CD4-positive, alpha-beta T cell treated with Interleukin-2 at 100 ng/mL for 4 hours (primary cell): Measurements from ENCODE around the gene NPW.

Experiments used
- DNase-seq: peaks from one replicate; pipeline ENCODE4 v3.0.0-alpha.2; 2020; ENCODE audit warnings: low spot score

The NPW gene

DNA sequence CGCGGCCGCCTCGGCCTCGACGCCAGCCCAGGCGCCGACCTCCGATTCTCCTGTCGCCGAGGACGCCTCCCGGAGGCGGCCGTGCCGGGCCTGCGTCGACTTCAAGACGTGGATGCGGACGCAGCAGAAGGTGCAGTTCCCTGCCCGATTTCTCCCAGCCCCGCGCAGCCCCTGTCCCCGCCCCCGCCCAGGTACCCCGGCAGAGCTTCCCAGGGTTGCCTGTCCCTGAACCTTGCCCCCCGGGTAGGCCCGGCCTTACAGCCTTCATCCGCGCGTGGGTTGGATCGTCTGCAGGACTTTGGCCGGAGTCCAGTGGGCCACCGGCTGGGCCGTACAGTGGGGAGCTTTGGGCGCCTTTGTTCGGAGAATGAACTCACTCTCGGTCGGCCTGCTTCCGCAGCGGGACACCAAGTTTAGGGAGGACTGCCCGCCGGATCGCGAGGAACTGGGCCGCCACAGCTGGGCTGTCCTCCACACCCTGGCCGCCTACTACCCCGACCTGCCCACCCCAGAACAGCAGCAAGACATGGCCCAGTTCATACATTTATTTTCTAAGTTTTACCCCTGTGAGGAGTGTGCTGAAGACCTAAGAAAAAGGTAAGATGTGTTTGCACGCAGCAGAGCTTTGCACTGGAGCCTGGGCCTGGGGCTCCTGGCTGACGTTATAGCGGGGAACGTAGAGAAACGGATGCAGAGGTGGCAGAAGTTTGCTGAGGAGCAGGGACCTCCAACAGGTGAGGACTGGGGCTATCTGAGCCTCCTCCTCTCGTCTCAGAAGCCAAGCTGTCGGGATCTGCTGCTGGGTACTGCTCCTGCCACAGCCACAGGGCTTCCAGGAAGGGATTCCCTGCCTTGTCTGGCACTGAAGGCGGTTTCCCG is 35.0 kb upstream of the NPW start:
- no peak for DNase-seq

DNA sequence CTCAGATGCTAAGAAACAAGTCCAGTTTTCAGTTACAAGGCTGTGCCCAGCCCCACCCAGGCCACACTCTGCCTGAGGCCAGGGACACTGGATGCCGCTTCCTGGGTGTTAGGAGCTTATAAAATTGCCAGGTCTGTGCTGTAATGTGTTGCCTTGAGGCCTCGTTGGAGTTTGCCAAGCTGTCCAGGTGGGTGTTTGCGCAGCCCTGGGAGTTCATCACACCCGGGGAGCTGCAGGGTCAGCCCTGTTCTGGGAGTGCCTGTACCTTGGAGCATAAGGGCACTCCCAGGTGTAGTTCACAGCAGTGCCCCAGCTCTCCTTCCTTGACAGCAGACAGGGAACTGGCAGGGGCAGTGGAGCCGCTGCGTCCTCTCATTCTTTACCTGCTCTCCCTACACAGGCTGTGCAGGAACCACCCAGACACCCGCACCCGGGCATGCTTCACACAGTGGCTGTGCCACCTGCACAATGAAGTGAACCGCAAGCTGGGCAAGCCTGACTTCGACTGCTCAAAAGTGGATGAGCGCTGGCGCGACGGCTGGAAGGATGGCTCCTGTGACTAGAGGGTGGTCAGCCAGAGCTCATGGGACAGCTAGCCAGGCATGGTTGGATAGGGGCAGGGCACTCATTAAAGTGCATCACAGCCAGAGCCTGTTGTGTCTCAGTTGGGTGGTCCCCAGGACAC is 34.0 kb upstream of the NPW start:
- DNase-seq, result no peak

DNA sequence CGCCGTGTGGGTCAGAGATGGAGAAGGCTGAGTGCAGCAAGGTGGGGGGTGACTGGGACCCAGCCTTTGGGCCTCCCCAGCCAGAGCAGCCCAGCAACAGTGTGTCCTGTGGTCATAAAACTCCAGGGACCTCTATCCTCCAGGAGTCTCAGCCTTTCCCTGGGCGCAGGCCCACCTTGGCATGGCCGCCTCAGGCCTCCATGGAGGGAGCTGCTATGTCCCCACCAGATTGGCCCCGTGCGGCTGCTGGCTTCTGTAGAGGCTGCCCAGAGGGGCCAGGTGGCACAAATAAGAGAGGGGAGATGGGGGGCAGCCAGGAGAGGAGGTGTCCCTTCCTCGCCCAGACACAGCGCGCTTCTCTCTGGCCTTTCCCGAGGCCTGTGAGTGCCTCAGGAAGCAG is 32.4 kb upstream of the NPW start:
- DNase-seq, result no peak

DNA sequence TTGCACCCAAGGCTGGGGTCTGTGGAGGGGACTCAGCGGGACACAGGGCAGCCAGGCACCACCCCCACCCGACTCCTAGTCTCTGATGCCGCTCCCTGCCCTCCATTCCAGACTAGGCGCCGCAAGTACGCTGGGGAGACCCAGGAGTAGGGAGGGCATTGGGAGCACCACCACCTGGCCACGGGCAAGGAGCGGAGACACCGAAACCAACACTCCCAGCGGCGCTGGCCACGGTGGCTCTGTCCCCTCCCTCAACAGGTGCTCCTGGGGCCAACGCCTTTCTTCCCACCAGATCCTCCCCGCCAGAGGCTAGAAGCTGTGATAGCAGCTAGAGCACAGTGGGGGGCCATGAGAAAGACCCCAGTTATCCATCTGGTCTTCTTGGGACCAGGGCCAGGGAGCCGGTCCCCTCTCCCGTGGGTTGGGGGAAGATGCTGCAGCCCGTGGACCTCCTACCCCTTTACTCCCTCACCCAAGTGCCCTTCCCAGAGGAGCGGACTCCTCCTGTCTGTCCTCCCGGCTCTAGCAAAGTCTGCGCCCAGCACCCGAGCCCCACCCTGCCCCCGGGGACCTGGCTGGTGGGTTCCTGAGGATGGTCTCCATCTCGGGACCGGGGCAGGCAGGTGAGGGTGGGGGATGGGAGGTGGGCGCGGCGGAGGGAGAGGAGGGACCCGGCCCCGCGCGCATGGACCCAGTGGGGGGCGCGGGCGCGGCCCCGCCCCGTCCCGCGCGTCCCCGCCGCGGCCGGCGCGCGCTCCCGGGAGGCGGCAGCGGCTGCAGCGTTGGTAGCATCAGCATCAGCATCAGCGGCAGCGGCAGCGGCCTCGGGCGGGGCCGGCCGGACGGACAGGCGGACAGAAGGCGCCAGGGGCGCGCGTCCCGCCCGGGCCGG is 30.1 kb upstream of the NPW start, which contains the start of gene SYNGR3:
Gene SYNGR3, plus strand, starts transcription at position 762 of the 892 bp plus-strand sequence. CDS start 133 bp downstream, outside the sequence.
- no peak for DNase-seq

DNA sequence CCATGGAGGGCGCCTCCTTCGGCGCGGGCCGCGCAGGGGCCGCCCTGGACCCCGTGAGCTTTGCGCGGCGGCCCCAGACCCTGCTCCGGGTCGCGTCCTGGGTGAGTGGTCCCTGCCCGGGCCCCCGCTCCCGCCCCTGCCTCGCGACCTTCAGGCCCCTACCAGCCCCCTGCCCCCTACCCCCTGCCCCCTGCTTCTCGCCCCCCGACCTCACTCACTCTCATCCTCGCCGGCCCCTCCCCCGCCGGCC is 29.6 kb upstream of the NPW start:
- no peak for DNase-seq

DNA sequence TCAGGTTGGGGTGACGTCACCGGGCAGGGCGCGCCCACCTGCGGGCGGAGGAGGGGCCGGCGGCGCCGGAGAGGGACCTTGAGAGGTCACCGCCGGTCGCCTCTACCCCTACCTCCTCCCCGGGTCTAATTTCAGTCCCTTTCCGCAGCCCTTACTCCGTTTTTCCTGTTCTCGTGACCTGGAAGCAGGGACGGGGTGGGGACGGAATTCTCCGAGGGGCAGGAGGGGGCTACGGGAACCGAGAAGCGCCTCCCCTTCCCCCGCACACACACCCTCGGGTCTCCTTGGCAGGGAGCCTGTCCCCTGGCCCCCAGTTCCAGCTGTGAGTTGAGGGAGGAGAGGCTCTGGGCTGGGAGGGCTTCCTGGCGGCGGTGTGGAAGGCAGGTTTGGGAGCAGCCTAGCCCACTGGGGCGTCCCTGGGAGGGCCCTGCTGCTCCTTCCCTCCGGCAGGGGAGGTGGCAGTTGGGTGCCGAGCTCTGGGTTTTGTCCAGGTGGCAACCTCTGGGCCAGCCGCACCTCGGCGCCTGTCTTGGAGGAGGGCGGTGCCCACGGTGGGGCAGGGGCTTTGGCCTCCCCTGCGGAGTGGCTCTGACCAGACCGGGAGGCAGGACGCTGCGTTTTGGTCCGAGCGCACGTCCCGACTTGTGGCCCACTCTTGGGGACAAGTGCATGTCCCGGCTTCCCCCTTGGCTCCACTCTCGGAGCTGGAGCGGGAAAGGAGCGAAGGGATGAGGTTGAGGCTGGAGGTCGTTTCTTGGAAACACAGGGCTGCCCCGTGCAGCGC is 29.0 kb upstream of the NPW start:
- peak; percentile 42 for DNase-seq

DNA sequence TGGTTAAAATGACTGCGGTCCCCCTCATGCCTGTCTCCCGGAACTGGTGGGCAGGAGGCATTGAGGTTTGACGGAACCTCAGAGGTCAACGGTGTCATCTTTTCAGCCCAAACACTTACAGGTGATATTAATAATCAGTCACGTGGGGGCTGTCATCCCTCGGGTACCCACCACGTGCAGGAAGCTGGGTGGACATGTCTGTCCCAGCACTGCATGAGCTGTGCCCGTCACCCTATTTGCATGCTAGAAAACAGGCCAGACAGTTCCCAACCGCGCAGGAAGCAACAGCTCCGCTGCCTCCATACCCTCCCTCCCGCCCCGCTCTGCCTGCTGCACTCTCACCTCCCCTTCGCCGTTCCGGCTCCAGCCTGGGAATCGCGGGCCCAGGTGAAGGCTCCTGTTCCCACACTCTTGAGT is 28.4 kb upstream of the NPW start:
- peak; percentile 66 for DNase-seq

DNA sequence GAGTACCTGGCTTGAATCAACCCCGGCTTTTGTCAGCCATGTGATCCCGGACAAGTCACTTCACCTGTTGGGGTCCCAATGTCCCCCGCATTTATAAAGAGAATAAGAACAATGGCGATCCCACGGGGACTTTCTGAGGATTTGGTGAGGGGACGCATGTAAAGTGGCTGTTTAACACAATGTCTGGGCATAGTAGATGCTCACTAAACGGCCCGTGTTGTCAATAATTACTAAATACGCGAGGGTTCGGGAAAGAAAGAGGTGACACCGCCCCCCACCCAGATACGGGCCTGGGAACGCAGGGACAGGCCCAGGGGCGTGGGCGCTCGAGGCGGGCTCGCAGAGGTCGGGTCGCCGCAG is 28.0 kb upstream of the NPW start:
- DNase-seq, result no peak

DNA sequence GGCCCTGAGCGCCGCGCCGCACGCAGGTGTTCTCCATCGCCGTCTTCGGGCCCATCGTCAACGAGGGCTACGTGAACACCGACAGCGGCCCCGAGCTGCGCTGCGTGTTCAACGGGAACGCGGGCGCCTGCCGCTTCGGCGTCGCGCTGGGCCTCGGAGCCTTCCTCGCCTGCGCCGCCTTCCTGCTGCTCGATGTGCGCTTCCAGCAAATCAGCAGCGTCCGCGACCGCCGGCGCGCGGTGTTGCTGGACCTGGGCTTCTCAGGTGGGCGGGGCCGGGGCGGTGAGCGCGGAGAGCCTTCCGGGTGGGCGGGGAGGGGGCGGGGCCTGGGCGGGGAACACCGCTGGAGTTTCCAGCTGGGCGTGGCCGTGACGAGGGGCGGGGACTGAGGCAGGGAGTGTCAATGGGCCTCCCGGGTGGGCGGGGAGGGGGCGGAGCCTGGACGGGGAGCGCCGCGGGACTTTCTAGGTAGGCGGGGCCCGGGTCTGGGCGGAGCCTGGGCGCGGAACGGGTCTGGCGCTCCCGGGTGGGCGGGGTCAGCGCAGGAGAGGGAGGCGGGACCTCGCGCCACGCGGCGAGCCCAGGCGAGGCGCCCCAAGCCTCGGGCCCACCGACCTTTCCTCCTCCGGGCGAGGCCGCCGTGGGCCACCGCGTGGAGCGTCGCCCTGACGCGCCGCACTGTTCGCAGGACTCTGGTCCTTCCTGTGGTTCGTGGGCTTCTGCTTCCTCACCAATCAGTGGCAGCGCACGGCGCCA is 27.5 kb upstream of the NPW start:
- DNase-seq, result peak; percentile 97

DNA sequence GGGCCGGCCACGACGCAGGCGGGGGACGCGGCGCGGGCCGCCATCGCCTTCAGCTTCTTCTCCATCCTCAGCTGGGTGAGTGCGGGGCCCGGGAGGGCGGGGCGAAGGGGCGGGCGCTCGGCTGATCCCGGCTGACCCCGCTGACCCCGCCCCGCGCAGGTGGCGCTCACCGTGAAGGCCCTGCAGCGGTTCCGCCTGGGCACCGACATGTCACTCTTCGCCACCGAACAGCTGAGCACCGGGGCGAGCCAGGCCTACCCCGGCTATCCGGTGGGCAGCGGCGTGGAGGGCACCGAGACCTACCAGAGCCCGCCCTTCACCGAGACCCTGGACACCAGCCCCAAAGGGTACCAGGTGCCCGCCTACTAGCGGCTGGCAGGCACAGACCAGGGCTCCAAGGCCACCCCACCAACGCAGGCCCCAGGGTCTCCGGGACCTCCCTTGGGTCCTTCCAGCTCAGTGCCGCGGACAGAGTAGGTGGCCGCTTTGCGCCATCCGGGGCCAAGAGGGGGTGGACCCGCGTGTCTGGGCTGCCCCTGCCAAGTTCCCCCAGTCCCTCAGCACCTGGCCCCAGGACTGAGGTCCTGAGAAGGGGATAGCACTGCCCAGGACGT is 26.8 kb upstream of the NPW start:
- DNase-seq, result no peak

DNA sequence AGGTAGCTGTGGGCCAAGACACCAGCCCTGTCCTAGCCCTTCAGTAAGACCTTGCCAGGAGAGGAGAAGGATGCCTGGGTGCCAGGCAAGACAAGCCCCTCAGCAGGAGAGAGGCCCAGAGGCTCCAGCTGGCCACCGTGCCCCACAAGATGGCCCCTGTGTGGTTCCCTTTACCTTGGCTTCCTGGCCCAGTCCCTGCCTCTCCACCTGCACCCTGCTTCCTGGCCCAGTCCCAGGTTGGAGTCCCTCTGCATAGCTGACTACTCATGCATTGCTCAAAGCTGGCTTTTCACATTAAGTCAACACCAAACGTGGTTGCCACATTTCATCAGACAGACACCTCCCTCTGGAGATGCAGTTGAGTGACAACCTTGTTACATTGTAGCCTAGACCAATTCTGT is 25.9 kb upstream of the NPW start:
- DNase-seq, result no peak

DNA sequence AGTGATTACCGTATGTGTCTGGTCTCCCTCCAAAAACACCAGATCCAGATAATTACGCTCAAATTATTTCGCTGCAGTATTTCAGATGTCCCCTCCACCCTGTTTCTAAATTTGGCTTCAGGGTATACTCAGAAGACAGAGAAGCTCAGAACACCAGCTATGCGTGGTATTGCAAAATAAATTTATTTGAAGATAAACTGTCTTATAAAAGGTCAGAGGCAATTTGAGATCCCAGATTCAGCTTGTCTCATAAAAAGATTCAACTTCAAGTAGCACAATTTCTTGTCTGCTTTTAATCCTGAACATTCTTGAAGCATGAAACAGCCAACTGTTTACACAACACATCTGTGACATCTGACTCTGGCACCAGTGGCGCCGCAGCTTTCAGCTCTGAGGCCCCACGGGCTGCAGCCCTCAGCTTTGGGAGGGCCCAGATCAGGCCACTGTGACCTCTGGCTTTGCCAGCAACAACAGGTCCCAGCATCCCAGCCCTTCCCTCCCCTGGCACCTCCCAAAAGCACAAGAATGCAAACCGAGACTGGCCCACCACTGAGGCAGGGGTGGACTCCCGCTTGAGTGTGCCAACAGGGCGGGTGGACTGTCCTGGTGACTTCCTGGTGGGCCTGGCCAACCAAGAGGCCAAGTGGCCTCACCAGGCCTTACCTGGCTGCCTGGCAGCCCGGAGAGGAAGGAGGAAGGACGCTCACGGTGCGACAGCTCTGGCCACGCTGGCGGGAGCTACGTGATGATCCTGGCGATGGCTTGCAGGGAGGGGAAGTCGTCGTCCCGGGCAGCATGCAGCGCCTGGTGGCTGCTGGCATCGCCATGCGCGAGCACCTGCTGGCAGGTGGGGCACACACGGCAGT is 21.9 kb upstream of the NPW start:
- no peak for DNase-seq

DNA sequence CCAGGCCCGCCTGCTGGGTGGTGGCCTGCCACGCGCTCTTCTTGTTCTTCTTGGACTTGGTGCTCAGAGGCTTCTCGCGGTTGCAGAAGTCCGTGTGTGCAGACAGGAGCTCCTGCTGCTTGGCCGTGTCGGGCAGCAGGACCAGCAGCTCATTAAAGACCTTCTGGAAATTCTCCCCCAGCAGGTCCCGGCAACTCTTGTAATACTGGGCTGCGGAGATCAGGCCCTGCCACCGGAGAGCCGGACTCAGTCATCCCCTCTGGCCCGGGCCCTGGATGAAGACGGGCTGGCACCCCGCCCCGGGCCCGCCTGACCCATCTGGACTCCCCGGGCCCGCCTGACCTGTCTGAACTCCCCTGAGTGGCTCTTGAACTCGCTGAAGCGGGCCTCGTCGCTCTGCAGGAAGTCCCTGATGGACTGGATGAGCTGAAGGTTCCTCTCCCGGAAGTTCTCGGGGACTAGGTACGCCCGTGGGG is 21.2 kb upstream of the NPW start:
- no peak for DNase-seq

DNA sequence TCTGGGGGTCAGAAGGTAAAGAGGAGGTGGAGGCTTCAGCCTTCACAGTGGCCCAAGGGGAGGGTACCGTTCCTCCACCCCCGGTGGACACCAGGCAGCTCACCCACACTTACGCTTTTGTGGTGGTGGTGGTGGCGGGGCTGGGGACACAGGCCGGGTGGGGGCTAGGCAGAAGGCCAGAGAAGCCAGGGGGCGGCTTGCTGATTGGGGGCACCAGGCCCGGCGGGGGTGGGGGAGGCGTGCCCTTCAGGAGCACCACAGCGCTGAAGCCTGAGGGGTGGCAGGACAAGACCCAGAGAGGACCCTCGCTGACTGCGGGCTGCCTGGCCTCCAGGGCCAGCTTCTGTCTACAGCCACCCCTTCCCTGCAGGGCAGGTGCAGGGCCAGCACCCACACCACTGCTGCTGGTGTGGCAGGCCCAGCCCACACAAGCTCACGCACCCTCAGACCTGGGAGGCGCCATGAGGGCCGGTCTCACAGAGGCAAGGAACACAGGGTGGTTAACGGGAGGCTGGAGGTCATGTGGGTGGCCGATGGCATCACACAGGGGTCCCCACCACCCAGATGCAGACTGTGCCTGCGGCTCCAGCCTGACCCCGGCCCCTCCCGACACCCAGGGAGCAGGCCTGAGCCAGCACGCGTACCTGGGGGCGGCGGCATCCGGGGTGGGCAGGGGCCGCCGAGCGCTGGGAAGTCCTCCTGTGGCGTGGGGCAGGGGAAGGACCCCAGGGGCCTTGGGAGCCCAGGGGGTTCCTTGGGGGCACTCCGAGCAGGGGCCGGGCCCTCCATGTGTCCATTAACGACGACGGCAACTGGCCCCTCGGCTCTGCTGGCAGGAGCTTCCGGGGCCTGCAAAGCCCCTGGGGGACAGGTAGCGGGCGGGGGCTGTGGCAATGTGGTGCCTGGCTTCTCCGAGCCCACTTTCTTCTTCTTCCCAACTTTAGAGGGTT is 20.5 kb upstream of the NPW start:
- no peak for DNase-seq

DNA sequence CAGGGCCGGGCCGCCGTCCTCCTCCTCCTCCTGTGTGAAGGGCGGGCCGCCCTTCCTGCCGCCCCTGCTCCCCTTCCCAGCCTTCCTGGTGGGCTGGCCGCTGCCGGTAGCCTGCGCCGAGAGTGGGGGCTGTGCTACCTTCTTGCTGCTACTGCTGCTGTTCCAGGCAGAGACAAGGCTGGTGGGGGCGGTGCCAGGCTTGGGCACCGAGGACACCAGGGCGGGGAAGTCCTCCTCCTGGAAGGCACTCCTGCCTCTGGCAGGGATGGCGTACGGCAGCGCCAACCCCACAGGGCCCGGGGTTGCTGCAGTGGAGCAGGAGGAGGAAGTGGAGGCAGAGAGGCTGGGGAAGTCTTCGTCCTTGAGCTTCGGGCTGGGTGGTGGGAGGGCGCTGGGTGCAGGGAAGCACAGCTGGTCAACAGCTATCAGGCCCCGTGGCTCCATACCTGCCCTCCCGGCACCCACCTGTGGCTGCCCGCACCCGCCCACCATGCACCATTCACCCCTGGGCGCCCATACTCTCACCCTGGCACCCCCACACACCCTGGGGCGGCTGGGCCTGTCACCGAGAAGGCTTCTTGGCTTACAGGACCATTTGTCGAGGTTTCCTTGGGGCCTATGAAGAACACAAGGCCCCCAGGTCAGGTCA is 19.6 kb upstream of the NPW start:
- no peak for DNase-seq

DNA sequence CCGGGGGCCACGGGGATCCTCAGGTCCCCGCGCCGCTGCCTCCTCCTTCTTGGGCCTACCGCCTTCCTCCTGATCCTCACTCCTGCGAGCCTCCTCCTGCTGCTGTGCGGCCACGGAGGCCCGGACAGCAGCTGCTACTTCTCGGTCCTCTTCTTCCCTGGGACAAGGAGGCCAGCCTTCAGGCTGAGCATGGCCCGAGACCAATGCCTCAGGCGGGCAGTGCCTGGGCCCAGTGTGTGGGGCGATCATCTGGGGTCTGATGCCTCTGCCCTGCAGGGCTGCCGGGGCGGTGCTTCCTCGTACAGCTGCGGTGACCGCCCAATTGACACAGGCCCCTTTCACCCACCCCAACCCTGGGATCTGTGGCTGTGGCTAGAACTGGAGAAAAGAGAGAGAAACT is 18.6 kb upstream of the NPW start:
- DNase-seq, result no peak

DNA sequence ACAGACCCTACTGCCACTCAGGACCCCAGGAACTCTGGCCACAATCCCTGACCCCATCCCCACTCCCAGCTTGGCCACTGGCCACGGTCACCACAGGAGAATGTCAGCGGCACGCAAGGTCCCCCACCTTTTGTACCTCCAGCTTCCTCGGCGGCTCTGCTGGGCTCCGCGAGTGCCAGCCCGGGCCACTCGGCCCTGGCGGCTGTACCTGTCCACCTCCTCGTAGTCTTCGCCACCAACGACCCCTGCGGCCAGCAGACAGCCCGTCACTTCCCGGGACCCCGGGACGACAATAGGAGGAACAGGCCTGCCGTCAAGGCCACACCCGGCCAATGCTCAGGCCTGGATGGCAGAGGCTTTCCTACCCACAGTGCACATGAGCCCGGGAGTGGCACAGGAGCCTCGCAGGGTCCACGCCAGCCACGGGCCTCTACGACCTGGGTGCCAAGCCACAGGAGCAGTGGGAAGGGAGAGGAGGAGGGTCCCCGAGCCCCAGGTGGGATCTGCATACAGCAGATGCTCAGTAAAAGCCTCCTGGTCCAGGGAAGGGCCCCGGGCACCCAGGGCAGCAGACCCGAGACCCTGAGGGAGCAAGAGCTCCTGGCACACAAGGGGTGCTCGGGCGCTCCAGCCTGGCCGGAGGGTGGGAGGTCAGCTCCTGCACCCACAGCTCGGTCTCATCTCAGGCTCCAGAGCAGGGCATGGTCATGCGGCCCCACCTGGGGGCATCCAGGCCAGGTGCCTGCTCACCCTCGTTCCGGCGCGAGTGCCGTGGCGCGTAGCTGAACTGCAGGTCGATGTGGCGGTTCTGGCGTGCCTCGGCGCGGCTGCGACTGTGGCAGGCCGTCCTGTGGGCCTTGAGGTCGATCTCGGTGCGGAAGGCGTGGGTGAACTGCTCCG is 17.9 kb upstream of the NPW start:
- no peak for DNase-seq
